Vagina (tissue), 2 donors: ENCODE measurements around the gene UBAP1. TPM values are rescaled to one million over a fixed set of nuclear protein-coding genes. Genes with fewer than 3 reads are reported as not detected.
"Not testable (repeated sequence)": the region's sequence is repeated elsewhere in the genome, so short reads cannot be mapped to it uniquely, and the experiment has no call there.

Experiments
- DNase-seq, 2 donors: peaks; one replicate each; pipeline ENCODE4 v3.0.0-alpha.2; 2017; ENCODE audit errors: extremely low spot score in 2 of 2
- H3K27ac ChIP-seq: fragments of 200-600 bp; sonication (generic); one replicate; pipeline ENCODE4 v1.5.1; 2019
- H3K27me3 ChIP-seq: fragments of 200-600 bp; sonication (generic); one replicate; pipeline ENCODE4 v1.5.1; 2019
- H3K36me3 ChIP-seq, 2 donors: fragments of 200-600 bp; sonication (generic); one replicate each; pipeline ENCODE4 v1.5.1; 2017 to 2019
- H3K4me1 ChIP-seq: fragments of 200-600 bp; sonication (generic); one replicate; pipeline ENCODE4 v1.5.1; 2019
- H3K4me3 ChIP-seq, 2 donors: fragments of 200-600 bp; sonication (generic); 1 replicate in 1 of 2; 2 replicates in 1 of 2; pipeline ENCODE4 v1.5.1; 2016 to 2019
- H3K9me3 ChIP-seq: fragments of 200-600 bp; sonication (generic); one replicate; pipeline ENCODE4 v1.5.1; 2019
- intact Hi-C: fragments of 100-400 bp; cut with DNase I; formaldehyde crosslinking; loops from one replicate; pipeline ENCODE4 v1.15.1; 2023
- small RNA-seq: library from RNA; depleted of rRNA; stranded (forward); fragments of <200 nt; gene quantifications from one replicate; pipeline ENCODE3, GENCODE V24; 2016
- total RNA-seq: library from RNA; depleted of rRNA; stranded (reverse); fragments of >200 nt; gene quantifications from one replicate; pipeline ENCODE4 v1.2.3, GENCODE V29; 2016
- TF ChIP-seq, protein P1 (sequence below), 3 experiments: fragments of 450-650 bp in 2 of 3; fragments of 200-600 bp in 1 of 3; sonication (generic) in 1 of 3; IDR thresholded peaks; one replicate each; pipeline ENCODE4 v1.5.1; 2017 to 2019; ENCODE audit warnings: antibody characterized with exemption in 3 of 3, mild to moderate bottlenecking in 2 of 3, moderate library complexity in 2 of 3

UBAP1 gene
- total RNA-seq, 1 donor from 2014 or later, result 43.0 TPM

DNA sequence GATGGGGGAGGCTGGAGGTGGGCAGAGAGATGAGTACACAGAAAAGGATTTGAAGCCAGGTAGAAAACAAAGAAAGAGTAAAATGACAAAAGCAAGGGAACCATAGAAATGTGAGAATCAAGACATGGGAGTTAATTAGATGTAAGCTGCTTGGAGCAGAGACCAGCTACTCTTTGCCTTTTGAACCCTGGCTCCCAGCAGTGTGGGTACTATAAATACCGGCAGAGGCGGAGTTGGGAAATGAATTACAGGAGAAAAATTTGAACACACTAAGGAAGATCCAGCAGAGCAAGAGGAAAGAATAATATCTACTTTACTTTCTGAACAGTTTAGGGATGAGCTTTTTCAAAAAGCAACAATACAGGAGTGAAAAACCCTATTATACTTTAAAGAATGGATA, 113.7 kb downstream of the UBAP1 start:
- intact Hi-C loops, result no loop called here
- Histone ChIP-seq H3K27me3 (no peaks in the 10 kb centered on the region), H3K4me1 (no peaks in the 10 kb centered on the region), H3K27ac (no peak overlapping the region), H3K9me3 (no peaks in the 10 kb centered on the region), H3K4me3 (no peak overlapping the region), H3K36me3 (no peaks in the 10 kb centered on the region)
- TF ChIP-seq, protein P1, sequence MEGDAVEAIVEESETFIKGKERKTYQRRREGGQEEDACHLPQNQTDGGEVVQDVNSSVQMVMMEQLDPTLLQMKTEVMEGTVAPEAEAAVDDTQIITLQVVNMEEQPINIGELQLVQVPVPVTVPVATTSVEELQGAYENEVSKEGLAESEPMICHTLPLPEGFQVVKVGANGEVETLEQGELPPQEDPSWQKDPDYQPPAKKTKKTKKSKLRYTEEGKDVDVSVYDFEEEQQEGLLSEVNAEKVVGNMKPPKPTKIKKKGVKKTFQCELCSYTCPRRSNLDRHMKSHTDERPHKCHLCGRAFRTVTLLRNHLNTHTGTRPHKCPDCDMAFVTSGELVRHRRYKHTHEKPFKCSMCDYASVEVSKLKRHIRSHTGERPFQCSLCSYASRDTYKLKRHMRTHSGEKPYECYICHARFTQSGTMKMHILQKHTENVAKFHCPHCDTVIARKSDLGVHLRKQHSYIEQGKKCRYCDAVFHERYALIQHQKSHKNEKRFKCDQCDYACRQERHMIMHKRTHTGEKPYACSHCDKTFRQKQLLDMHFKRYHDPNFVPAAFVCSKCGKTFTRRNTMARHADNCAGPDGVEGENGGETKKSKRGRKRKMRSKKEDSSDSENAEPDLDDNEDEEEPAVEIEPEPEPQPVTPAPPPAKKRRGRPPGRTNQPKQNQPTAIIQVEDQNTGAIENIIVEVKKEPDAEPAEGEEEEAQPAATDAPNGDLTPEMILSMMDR (IDR thresholded peaks at IDR 0.05), result no peak
- no peak for DNase-seq

DNA sequence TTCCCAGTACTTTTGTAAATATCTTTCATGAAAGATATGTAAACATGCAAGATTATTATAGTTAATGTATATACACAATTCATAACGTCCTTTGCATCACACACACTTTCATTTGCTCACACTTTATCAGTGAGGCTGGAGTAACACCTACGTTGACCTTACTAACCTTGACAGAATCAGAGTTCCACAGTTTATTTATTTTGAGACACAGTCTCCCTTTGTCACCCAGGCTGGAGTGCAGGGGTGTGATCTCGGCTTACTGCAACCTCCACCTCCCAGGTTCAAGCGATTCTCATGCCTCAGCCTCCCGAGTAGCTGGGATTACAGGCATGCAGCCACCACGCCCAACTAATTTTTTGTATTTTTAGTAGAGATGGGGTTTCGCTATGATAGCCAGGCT, 122.2 kb downstream of the UBAP1 start:
- H3K9me3 ChIP-seq, intact Hi-C loops, H3K36me3 ChIP-seq, DNase-seq, H3K27me3 ChIP-seq, H3K27ac ChIP-seq, H3K4me1 ChIP-seq, H3K4me3 ChIP-seq: not testable (repeated sequence)

Small RNA genes lying within 50 kb of the gene (small RNA-seq; reads per million reads assigned to genes)
- gene AL353662.3 (not detected), gene RNA5SP282 (not detected), gene RNU2-50P (not detected)

Other genes starting within 250 kb of the UBAP1 start
- gene UBAP2, start 130.2 kb upstream of the UBAP1 start, total RNA-seq, result 24.6 TPM
- gene DCAF12, start 52.3 kb upstream of the UBAP1 start, total RNA-seq, result 31.2 TPM
- gene KIF24, start 150.2 kb downstream of the UBAP1 start, total RNA-seq, result 0.49 TPM
- 18.4 TPM for gene NUDT2, start 150.5 kb downstream of the UBAP1 start, total RNA-seq
- 4.4 TPM for gene MYORG, start 197.9 kb downstream of the UBAP1 start, total RNA-seq